ENCODE data around the gene DPP7. TPM values are rescaled to one million over a fixed set of nuclear protein-coding genes. Genes with fewer than 3 reads are reported as not detected.
"Not testable (repeated sequence)": the region's sequence is repeated elsewhere in the genome, so short reads cannot be mapped to it uniquely, and the experiment has no call there.

DPP7 gene
- total RNA-seq, 2 experiments from 2014 or later, result 222 to 227 TPM

GRCh38 chr9:137128862-137129455 is 14.4 kb upstream of the DPP7 start:
- Mint-ChIP-seq H3K36me3 (ENCODE audit: low read depth) (peaks cover 2% of the 10 kb centered on the region), H3K4me3 (peak overlapping the region; percentile 87), H3K27me3 (peaks cover 2% of the 10 kb centered on the region), H3K9me3 (no peaks in the 10 kb centered on the region), H3K4me1 (ENCODE audit: low read depth) (peaks cover 17% of the 10 kb centered on the region), H3K27ac (peak overlapping the region; percentile 90)
- ChIA-PET POLR2A (interaction anchor here (0.8 to 2.7 kb wide), 23 partner anchors 9 to 401 kb away, joined by 3 to 16 read pairs (median 4); partner anchors contain the start of genes ANAPC2, GRIN1, MAN1B1 and RNF208), CTCF (interaction anchor here (0.8 to 2.4 kb wide), 14 partner anchors 22 to 112 kb away, joined by 3 to 10 read pairs (median 4); partner anchors contain the start of genes LRRC26, RNF224, TPRN and TUBB4B)
- ATAC-seq, result no peak
- intact Hi-C loops (cut with micrococcal nuclease), result loop anchor here (10.0 kb wide), 1 partner anchor 46 kb away; the partner anchor contains the start of genes LRRC26 and TMEM210
- TF ChIP-seq CTCF (IDR thresholded peaks at IDR 0.05), result no peak
- peak; percentile 43 for DNase-seq

- TF ChIP-seq CTCF (IDR thresholded peaks at IDR 0.05), result no peak
- ATAC-seq, result peak; percentile 12
- peak; percentile 57 for DNase-seq
- ChIA-PET POLR2A (interaction anchor here (0.6 to 2.7 kb wide), 13 partner anchors 9 to 654 kb away, joined by 3 to 16 read pairs (median 5); partner anchors contain the start of genes ANAPC2, MAN1B1 and SSNA1), CTCF (interaction anchor here (0.6 to 2.5 kb wide), 12 partner anchors 10 to 487 kb away, joined by 3 to 14 read pairs (median 4); partner anchors contain the start of genes LRRC26, TPRN and TUBB4B)
- intact Hi-C loops (cut with micrococcal nuclease), result loop anchor here (10.0 kb wide), 1 partner anchor 46 kb away; the partner anchor contains the start of genes LRRC26 and TMEM210
- peaks cover 20% of the 10 kb centered on the region for H3K4me1 Mint-ChIP-seq (ENCODE audit: low read depth)
- no peaks in the 10 kb centered on the region for H3K9me3 Mint-ChIP-seq
- peak overlapping the region; percentile 87 for H3K4me3 Mint-ChIP-seq
- H3K36me3 Mint-ChIP-seq (ENCODE audit: low read depth), result peaks cover 2% of the 10 kb centered on the region
- H3K27ac Mint-ChIP-seq, result peak overlapping the region; percentile 90
- peaks cover 2% of the 10 kb centered on the region for H3K27me3 Mint-ChIP-seq
These were observed 13.8 kb upstream of the DPP7 start for GRCh38 chr9:137128158-137128861.

- Mint-ChIP-seq H3K9me3 (no peaks in the 10 kb centered on the region), H3K36me3 (ENCODE audit: low read depth) (peaks cover 2% of the 10 kb centered on the region), H3K4me3 (peak overlapping the region; percentile 87), H3K27me3 (no peaks in the 10 kb centered on the region), H3K4me1 (ENCODE audit: low read depth) (peaks cover 20% of the 10 kb centered on the region), H3K27ac (peak overlapping the region; percentile 90)
- DNase-seq (peak; percentile 52), ATAC-seq (no peak)
- TF ChIP-seq CTCF (IDR thresholded peaks at IDR 0.05), result no peak
- ChIA-PET CTCF (interaction anchor here (0.6 to 2.5 kb wide), 10 partner anchors 9 to 486 kb away, joined by 3 to 14 read pairs (median 4); partner anchors contain the start of genes CYSRT1, DPP7 and TPRN), POLR2A (interaction anchor here (0.6 to 1.5 kb wide), 7 partner anchors 10 to 654 kb away, joined by 3 to 5 read pairs (median 4); partner anchors contain the start of genes RNF208 and TUBB4B)
- intact Hi-C loops (cut with micrococcal nuclease), result loop anchor here (10.0 kb wide), 1 partner anchor 47 kb away; the partner anchor contains the start of genes LRRC26 and TMEM210
These were observed 13.0 kb upstream of the DPP7 start for GRCh38 chr9:137127301-137128157.

- ChIA-PET CTCF (interaction anchor here (0.6 to 2.5 kb wide), 8 partner anchors 12 to 284 kb away, joined by 3 to 14 read pairs (median 4); partner anchors contain the start of genes AJM1, CYSRT1, DPP7 and TPRN), POLR2A (interaction anchor here (1.2 to 1.5 kb wide), 5 partner anchors 11 to 114 kb away, joined by 3 to 5 read pairs (median 4); partner anchors contain the start of genes RNF208 and TUBB4B)
- H3K9me3 Mint-ChIP-seq, result no peaks in the 10 kb centered on the region
- peaks cover 20% of the 10 kb centered on the region for H3K4me1 Mint-ChIP-seq (ENCODE audit: low read depth)
- H3K36me3 Mint-ChIP-seq (ENCODE audit: low read depth), result peaks cover 2% of the 10 kb centered on the region
- peak overlapping the region; percentile 90 for H3K27ac Mint-ChIP-seq
- intact Hi-C loops (cut with micrococcal nuclease), result loop anchor here (10.0 kb wide), 1 partner anchor 48 kb away; the partner anchor contains the start of genes LRRC26 and TMEM210
- DNase-seq (no peak), ATAC-seq (no peak)
- H3K27me3 Mint-ChIP-seq, result no peaks in the 10 kb centered on the region
- no peak for TF ChIP-seq CTCF (IDR thresholded peaks at IDR 0.05)
- peak overlapping the region; percentile 87 for H3K4me3 Mint-ChIP-seq
These were observed 12.3 kb upstream of the DPP7 start for GRCh38 chr9:137126786-137127185.

GRCh38 chr9:137123952-137124462 is 9.5 kb upstream of the DPP7 start:
- not testable (repeated sequence) for ATAC-seq; H3K9me3 Mint-ChIP-seq; DNase-seq; H3K4me3 Mint-ChIP-seq; H3K27ac Mint-ChIP-seq; H3K27me3 Mint-ChIP-seq; H3K36me3 Mint-ChIP-seq (ENCODE audit: low read depth)
- intact Hi-C loops (cut with micrococcal nuclease), result loop anchor here (5.0 to 10.0 kb wide), 2 partner anchors 51 to 103 kb away; partner anchors contain the start of genes CYSRT1, LRRC26, RNF224 and TMEM210
- ChIA-PET POLR2A (interaction anchor here (0.6 kb wide), 1 partner anchor 74 kb away, joined by 3 read pairs; no protein-coding TSS in a partner anchor), CTCF (interaction anchor here (0.7 to 2.0 kb wide), 4 partner anchors 65 to 112 kb away, joined by 3 to 9 read pairs (median 5); partner anchors contain the start of genes CYSRT1, SSNA1 and TPRN)
- H3K4me1 Mint-ChIP-seq (ENCODE audit: low read depth), result peaks cover 24% of the 10 kb centered on the region

Data from activated CD8-positive, alpha-beta T cell treated with anti-CD3 and anti-CD28 coated beads for 36 hours (primary cell).